GM23338 (cell line): ENCODE data around the gene ZNF275. TPM values are rescaled to one million over a fixed set of nuclear protein-coding genes. Genes with fewer than 3 reads are reported as not detected.

Experiments used
- ATAC-seq: fragments of 200-7000 bp; cut with Tn5 transposase; 3 replicates; pipeline ENCODE4 v1.9.1; 2020
- DNase-seq: peaks from one replicate; pipeline ENCODE4 v3.0.0-alpha.2; 2015; ENCODE audit warnings: low spot score
- H2AFZ ChIP-seq: fragments of 200-600 bp; sonication (generic); 2 replicates; pipeline ENCODE4 v1.8.0; 2016; ENCODE audit warnings: antibody characterized with exemption, mild to moderate bottlenecking, moderate library complexity
- H3F3A ChIP-seq: fragments of 200-600 bp; sonication (generic); replicated peaks from 2 replicates; pipeline ENCODE4 v1.8.0; 2017; ENCODE audit warnings: antibody characterized with exemption, mixed run types, low read depth
- H3K27ac ChIP-seq: fragments of 200-600 bp; sonication (generic); 2 replicates; pipeline ENCODE4 v1.6.1; 2016; ENCODE audit warnings: low read depth
- H3K27me3 ChIP-seq: fragments of 200-600 bp; sonication (generic); 2 replicates; pipeline ENCODE4 v1.8.0; 2016; ENCODE audit warnings: mild to moderate bottlenecking, mixed run types, moderate library complexity; ENCODE audit not compliant: insufficient read depth
- H3K36me3 ChIP-seq: fragments of 200-600 bp; sonication (generic); 2 replicates; pipeline ENCODE4 v1.8.0; 2016; ENCODE audit warnings: mild to moderate bottlenecking; ENCODE audit not compliant: insufficient read depth
- H3K4me1 ChIP-seq: fragments of 200-600 bp; sonication (generic); 2 replicates; pipeline ENCODE4 v1.8.0; 2016; ENCODE audit warnings: mild to moderate bottlenecking, moderate library complexity; ENCODE audit not compliant: insufficient read depth
- H3K4me2 ChIP-seq: fragments of 200-600 bp; sonication (generic); 2 replicates; pipeline ENCODE4 v1.7.1; 2017; ENCODE audit warnings: mixed run types
- H3K4me3 ChIP-seq: fragments of 200-600 bp; sonication (generic); 2 replicates; pipeline ENCODE4 v1.6.1; 2016; ENCODE audit warnings: mixed run types
- H3K79me2 ChIP-seq: fragments of 200-600 bp; sonication (generic); replicated peaks from 2 replicates; pipeline ENCODE4 v1.8.0; 2017; ENCODE audit warnings: mild to moderate bottlenecking; ENCODE audit not compliant: insufficient read depth
- H3K9me2 ChIP-seq: fragments of 200-600 bp; sonication (generic); 2 replicates; pipeline ENCODE4 v1.8.0; 2017; ENCODE audit not compliant: insufficient read depth
- H4K20me1 ChIP-seq: fragments of 200-600 bp; sonication (generic); replicated peaks from 2 replicates; pipeline ENCODE4 v1.8.0; 2017; ENCODE audit warnings: mild to moderate bottlenecking; ENCODE audit not compliant: insufficient read depth
- H3K27ac Mint-ChIP-seq: 2 replicates; pipeline ENCODE4 v1.8.0; 2020; ENCODE audit warnings: inconsistent platforms, mild to moderate bottlenecking, moderate library complexity, mixed read lengths
- H3K27me3 Mint-ChIP-seq: 3 replicates; pipeline ENCODE4 v1.8.0; 2022; ENCODE audit warnings: low read depth, mild to moderate bottlenecking, moderate library complexity, mixed read lengths, inconsistent platforms; ENCODE audit not compliant: insufficient read depth, poor library complexity
- H3K36me3 Mint-ChIP-seq: 3 replicates; pipeline ENCODE4 v1.8.0; 2021; ENCODE audit warnings: low read depth, mild to moderate bottlenecking, inconsistent platforms, moderate library complexity, mixed read lengths
- H3K4me1 Mint-ChIP-seq: 3 replicates; pipeline ENCODE4 v1.8.0; 2020; ENCODE audit warnings: mild to moderate bottlenecking, inconsistent platforms, mixed read lengths
- H3K4me3 Mint-ChIP-seq: 3 replicates; pipeline ENCODE4 v1.8.0; 2021; ENCODE audit warnings: moderate library complexity, mild to moderate bottlenecking, inconsistent platforms, mixed read lengths
- H3K9me3 Mint-ChIP-seq: 3 replicates; pipeline ENCODE4 v1.8.0; 2020; ENCODE audit warnings: moderate library complexity, mild to moderate bottlenecking, inconsistent platforms, mixed read lengths
- CREB1 ChIP-seq: fragments of 250-450 bp; sonication (Bioruptor Pico); IDR thresholded peaks from 2 replicates; pipeline ENCODE4 v1.5.0; 2020; ENCODE audit warnings: low read depth, mild to moderate bottlenecking, moderate library complexity
- CTCF ChIP-seq, 2 experiments: fragments of 200-600 bp in 1 of 2; sonication (generic) in 1 of 2; conservative IDR thresholded peaks; 2 replicates each; pipeline versions ENCODE4 v1.5.1 to v1.6.1; 2016 to 2017; ENCODE audit warnings: antibody characterized with exemption in 2 of 2, low read depth in 2 of 2, mild to moderate bottlenecking in 2 of 2, moderate library complexity in 1 of 2
- ETS1 ChIP-seq: IDR thresholded peaks from 2 replicates; pipeline ENCODE4 v1.6.1; 2016; ENCODE audit warnings: antibody characterized with exemption
- EZH2 ChIP-seq: fragments of 200-600 bp; sonication (generic); IDR thresholded peaks from one replicate; pipeline ENCODE4 v1.8.0; 2017; ENCODE audit warnings: antibody characterized with exemption, mild to moderate bottlenecking, low read depth; ENCODE audit not compliant: unreplicated experiment
- EZH2phosphoT487 ChIP-seq: fragments of 200-600 bp; sonication (generic); IDR thresholded peaks from one replicate; pipeline ENCODE4 v1.8.1; 2018; ENCODE audit warnings: antibody characterized with exemption; ENCODE audit not compliant: unreplicated experiment
- JUNB ChIP-seq: IDR thresholded peaks from one replicate; pipeline ENCODE4 v1.6.1; 2016; ENCODE audit warnings: antibody characterized with exemption; ENCODE audit not compliant: unreplicated experiment
- NANOG ChIP-seq: IDR thresholded peaks from 2 replicates; pipeline ENCODE4 v1.6.1; 2016; ENCODE audit warnings: antibody characterized with exemption, borderline replicate concordance
- POLR2AphosphoS5 ChIP-seq: IDR thresholded peaks from 2 replicates; pipeline ENCODE4 v1.6.1; 2016; ENCODE audit warnings: antibody characterized with exemption, low read depth
- REST ChIP-seq: IDR thresholded peaks from one replicate; pipeline ENCODE4 v1.6.1; 2018; ENCODE audit warnings: antibody characterized with exemption; ENCODE audit not compliant: unreplicated experiment
- STAT1 ChIP-seq: IDR thresholded peaks from one replicate; pipeline ENCODE4 v1.6.1; 2016; ENCODE audit warnings: antibody characterized with exemption; ENCODE audit not compliant: unreplicated experiment
- ZNF114 ChIP-seq: fragments of 250-450 bp; sonication (Bioruptor Pico); IDR thresholded peaks from 2 replicates; pipeline ENCODE4 v1.5.0; 2020; ENCODE audit warnings: mild to moderate bottlenecking, moderate library complexity
- ZNF331 ChIP-seq: fragments of 250-450 bp; sonication (Bioruptor Pico); IDR thresholded peaks from 2 replicates; pipeline ENCODE4 v1.5.0; 2020; ENCODE audit warnings: low read depth, mild to moderate bottlenecking, moderate library complexity
- ZNF462 ChIP-seq: fragments of 250-450 bp; sonication (Bioruptor Pico); IDR thresholded peaks from 2 replicates; pipeline ENCODE4 v1.5.0; 2020; ENCODE audit warnings: mild to moderate bottlenecking, moderate library complexity
- polyA plus RNA-seq: library from polyadenylated mRNA; unstranded; fragments of >200 nt; fragmentation: Nextera tagmentation; extraction: Ambion mirVana; gene quantifications from 2 replicates; pipeline ENCODE4 v1.2.1, GENCODE V29; 2016
- total RNA-seq: library from RNA; depleted of rRNA; stranded (reverse); fragments of >200 nt; shearing (Covaris generic); gene quantifications from 2 replicates; pipeline ENCODE4 v1.2.3, GENCODE V29; 2014

Gene ZNF275
- total and polyA plus RNA-seq, 2 experiments from 2014 or later, result 3.2 to 12.3 TPM

GRCh38 chrX:153366119-153366518 is 32.2 kb downstream of the ZNF275 start:
- Histone ChIP-seq H3K4me1 (no peaks in the 10 kb centered on the region), H4K20me1 (no peaks in the 10 kb centered on the region), H3K36me3 (no peaks in the 10 kb centered on the region), H3K79me2 (no peaks in the 10 kb centered on the region), H3F3A (no peaks in the 10 kb centered on the region), H3K4me3 (no peak overlapping the region), H3K9me2 (no peaks in the 10 kb centered on the region), H3K4me2 (no peak overlapping the region), H3K27ac (no peak overlapping the region), H2AFZ (no peak overlapping the region), H3K27me3 (no peaks in the 10 kb centered on the region)
- DNase-seq (no peak), ATAC-seq (no peak)
- Mint-ChIP-seq H3K4me1 (no peaks in the 10 kb centered on the region), H3K4me3 (no peak overlapping the region), H3K36me3 (no peaks in the 10 kb centered on the region), H3K27ac (no peak overlapping the region), H3K9me3 (no peaks in the 10 kb centered on the region), H3K27me3 (no peaks in the 10 kb centered on the region)
- TF ChIP-seq ETS1, result no peak
- no peak for TF ChIP-seq NANOG
- TF ChIP-seq REST, result no peak
- TF ChIP-seq STAT1, result no peak
- TF ChIP-seq ZNF114, result no peak
- no peak for TF ChIP-seq CTCF (conservative IDR thresholded peaks at IDR 0.05; ENCODE audit: low read depth in 2 of 2)
- no peak for TF ChIP-seq EZH2
- TF ChIP-seq POLR2AphosphoS5, result no peak
- no peak for TF ChIP-seq ZNF462 (CRISPR knock-in tag)
- no peak for TF ChIP-seq EZH2phosphoT487
- no peak for TF ChIP-seq JUNB
- no peak for TF ChIP-seq CREB1 (CRISPR knock-in tag)
- no peak for TF ChIP-seq ZNF331
